CD1c-positive myeloid dendritic cell (primary cell): ENCODE results near the gene SEC61B.

Source experiments
- DNase-seq: peaks from one replicate; pipeline ENCODE4 v3.0.0-alpha.2; 2016; ENCODE audit errors: extremely low spot score

Gene SEC61B

GRCh38 chr9:99221621-99222415 is at the start of gene SEC61B, which contains the start of gene ALG2:
TSS of gene SEC61B (plus strand) at chr9:99222282. CDS start at chr9:99222364, 82 bp downstream.
TSS of gene ALG2 (minus strand) at chr9:99221942. CDS start at chr9:99221894, 48 bp downstream.
- peak; percentile 95 for DNase-seq

- no peak for DNase-seq
Measured at GRCh38 chr9:99173570-99174504, 48.2 kb upstream of the SEC61B start.

- no peak for DNase-seq
Measured at GRCh38 chr9:99176527-99177013, 45.5 kb upstream of the SEC61B start.

- no peak for DNase-seq
Measured at GRCh38 chr9:99177576-99178366, 44.3 kb upstream of the SEC61B start.

- no peak for DNase-seq
Measured at GRCh38 chr9:99178912-99179872, 42.9 kb upstream of the SEC61B start.

GRCh38 chr9:99180199-99180598 is 41.9 kb upstream of the SEC61B start:
- DNase-seq, result no peak

GRCh38 chr9:99180662-99181061 is 41.4 kb upstream of the SEC61B start:
- DNase-seq, result no peak

- no peak for DNase-seq
Measured at GRCh38 chr9:99181206-99181605, 40.9 kb upstream of the SEC61B start.

- DNase-seq, result peak; percentile 64
Measured at GRCh38 chr9:99181621-99182020, 40.5 kb upstream of the SEC61B start.

GRCh38 chr9:99182356-99182755 is 39.7 kb upstream of the SEC61B start:
- no peak for DNase-seq

- no peak for DNase-seq
Measured at GRCh38 chr9:99183616-99184015, 38.5 kb upstream of the SEC61B start.

GRCh38 chr9:99184110-99184474 is 38.0 kb upstream of the SEC61B start:
- DNase-seq, result no peak

- peak; percentile 87 for DNase-seq
Measured at GRCh38 chr9:99184475-99185347, 37.4 kb upstream of the SEC61B start.

GRCh38 chr9:99185348-99185632 is 36.8 kb upstream of the SEC61B start:
- no peak for DNase-seq

GRCh38 chr9:99185934-99186333 is 36.1 kb upstream of the SEC61B start:
- no peak for DNase-seq

- DNase-seq, result peak; percentile 63
Measured at GRCh38 chr9:99187311-99187710, 34.8 kb upstream of the SEC61B start.

GRCh38 chr9:99189186-99189585 is 32.9 kb upstream of the SEC61B start:
- DNase-seq, result no peak

- no peak for DNase-seq
Measured at GRCh38 chr9:99189887-99190596, 32.0 kb upstream of the SEC61B start.
